Kidney epithelial cell (primary cell): Measurements from ENCODE around the gene SH3RF2. TPM values are rescaled to one million over a fixed set of nuclear protein-coding genes. Genes with fewer than 3 reads are reported as not detected.
"Not testable (repeated sequence)": the region's sequence is repeated elsewhere in the genome, so short reads cannot be mapped to it uniquely, and the experiment has no call there.

Experiments used
- DNase-seq: peaks from one replicate; pipeline ENCODE4 v3.0.0-alpha.2; 2010; ENCODE audit warnings: low read depth
- H3K27me3 ChIP-seq: 2 replicates; pipeline ENCODE4 v1.6.0; 2011; ENCODE audit warnings: low read length; ENCODE audit not compliant: control insufficient read depth, insufficient read depth
- H3K36me3 ChIP-seq: 2 replicates; pipeline ENCODE4 v1.5.1; 2011; ENCODE audit warnings: low read length; ENCODE audit not compliant: control insufficient read depth, insufficient read depth
- H3K4me3 ChIP-seq: 2 replicates; pipeline ENCODE4 v1.5.1; 2011; ENCODE audit warnings: low read depth, mild to moderate bottlenecking, control low read depth, low read length
- total RNA-seq: library from RNA; depleted of rRNA; stranded (reverse); fragments of >200 nt; gene quantifications from 2 replicates; pipeline ENCODE4 v1.2.3, GENCODE V29; 2015
- TF ChIP-seq, protein P1 (sequence below): IDR thresholded peaks from 2 replicates; pipeline ENCODE4 v1.5.1; 2011; ENCODE audit warnings: mild to moderate bottlenecking, moderate library complexity, low read length, control low read depth, inconsistent platforms; ENCODE audit not compliant: insufficient read depth, poor library complexity, severe bottlenecking

The SH3RF2 gene
- total RNA-seq, 1 donor from 2014 or later, result 10.3 TPM

DNA sequence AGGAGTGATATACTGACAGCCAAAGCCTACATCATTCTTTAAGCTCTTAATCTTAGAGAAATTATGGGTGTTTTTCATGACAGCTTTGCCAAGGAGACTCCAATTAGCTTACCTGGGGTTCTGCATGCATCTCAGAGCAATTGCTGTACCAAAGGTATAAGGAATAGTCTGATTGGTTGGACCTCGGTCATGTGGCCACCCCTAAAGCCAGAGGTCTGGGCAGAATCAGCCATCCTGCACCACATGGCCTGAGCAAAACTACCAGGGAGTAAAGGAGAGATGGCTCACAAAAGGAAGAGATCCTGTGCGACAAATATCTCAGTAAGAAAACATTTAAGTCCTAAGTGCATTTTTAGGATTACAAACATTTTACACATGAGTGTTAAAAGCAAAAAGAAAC lies 25.6 kb downstream of the SH3RF2 start:
- DNase-seq, result no peak
- no peaks in the 10 kb centered on the region for H3K36me3 ChIP-seq
- H3K4me3 ChIP-seq, result no peak overlapping the region
- no peaks in the 10 kb centered on the region for H3K27me3 ChIP-seq
- TF ChIP-seq, protein P1, sequence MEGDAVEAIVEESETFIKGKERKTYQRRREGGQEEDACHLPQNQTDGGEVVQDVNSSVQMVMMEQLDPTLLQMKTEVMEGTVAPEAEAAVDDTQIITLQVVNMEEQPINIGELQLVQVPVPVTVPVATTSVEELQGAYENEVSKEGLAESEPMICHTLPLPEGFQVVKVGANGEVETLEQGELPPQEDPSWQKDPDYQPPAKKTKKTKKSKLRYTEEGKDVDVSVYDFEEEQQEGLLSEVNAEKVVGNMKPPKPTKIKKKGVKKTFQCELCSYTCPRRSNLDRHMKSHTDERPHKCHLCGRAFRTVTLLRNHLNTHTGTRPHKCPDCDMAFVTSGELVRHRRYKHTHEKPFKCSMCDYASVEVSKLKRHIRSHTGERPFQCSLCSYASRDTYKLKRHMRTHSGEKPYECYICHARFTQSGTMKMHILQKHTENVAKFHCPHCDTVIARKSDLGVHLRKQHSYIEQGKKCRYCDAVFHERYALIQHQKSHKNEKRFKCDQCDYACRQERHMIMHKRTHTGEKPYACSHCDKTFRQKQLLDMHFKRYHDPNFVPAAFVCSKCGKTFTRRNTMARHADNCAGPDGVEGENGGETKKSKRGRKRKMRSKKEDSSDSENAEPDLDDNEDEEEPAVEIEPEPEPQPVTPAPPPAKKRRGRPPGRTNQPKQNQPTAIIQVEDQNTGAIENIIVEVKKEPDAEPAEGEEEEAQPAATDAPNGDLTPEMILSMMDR, result no peak

DNA sequence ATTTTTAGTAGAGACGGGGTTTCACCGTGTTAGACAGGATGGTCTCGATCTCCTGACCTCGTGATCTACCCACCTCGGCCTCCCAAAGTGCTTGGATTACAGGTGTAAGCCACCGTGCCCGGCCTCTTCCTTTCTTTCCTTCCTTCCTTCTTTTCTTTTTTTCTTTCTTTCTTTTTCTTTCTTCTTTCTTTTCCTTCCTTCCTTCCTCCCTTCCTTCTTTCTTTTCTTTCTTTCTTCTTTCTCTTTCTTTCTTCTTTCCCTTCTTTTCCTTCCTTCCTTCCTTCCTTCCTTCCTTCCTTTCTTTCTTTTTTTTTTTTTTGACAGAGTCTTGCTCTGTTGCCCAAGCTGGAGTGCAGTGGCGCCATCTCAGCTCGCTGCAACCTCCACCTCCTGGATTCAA lies 27.6 kb downstream of the SH3RF2 start:
- H3K4me3 ChIP-seq, H3K36me3 ChIP-seq, H3K27me3 ChIP-seq, DNase-seq: not testable (repeated sequence)

DNA sequence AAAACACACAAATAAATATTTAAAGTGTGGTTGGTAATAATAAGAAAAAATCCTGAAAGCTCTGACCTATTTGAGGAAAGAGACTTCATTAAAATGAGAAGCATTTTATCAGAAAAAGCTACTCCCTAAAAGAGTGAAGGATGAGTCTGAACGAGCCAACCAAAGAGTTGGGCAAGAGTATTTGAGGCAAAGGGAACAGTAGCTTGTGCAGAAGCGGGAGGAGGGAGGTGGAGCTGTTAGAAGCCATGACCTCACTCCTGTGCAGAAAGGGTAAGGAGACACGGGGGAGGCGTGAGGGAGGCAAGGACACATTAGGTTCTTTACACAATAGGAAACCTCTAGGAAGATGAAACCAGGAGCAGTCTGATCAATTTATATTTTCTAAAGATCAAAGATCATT lies 29.4 kb downstream of the SH3RF2 start:
- TF ChIP-seq, protein P1, result no peak
- DNase-seq, result no peak
- H3K27me3 ChIP-seq, result no peaks in the 10 kb centered on the region
- no peaks in the 10 kb centered on the region for H3K36me3 ChIP-seq
- H3K4me3 ChIP-seq, result no peak overlapping the region

DNA sequence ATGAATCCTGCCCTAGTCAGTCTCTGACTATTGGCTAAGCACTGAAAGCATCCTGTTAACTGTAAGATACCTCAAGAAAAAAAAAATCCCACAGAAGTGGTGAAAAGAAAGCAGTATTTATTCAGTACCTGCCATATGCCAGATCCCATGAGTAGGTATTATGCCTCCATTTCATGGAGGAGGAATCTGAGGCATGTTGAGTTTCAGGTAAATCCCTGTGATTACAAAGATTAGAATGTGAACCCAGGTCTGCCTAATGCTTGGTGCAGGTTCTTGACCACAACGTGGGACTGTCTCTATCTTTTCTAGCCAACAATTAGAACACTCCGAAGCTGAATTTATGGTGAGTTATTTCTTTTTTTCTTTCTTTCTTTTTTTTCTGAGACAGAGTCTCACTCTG lies 30.9 kb downstream of the SH3RF2 start:
- TF ChIP-seq, protein P1, result no peak
- H3K27me3 ChIP-seq, result no peaks in the 10 kb centered on the region
- H3K36me3 ChIP-seq, result no peaks in the 10 kb centered on the region
- no peak overlapping the region for H3K4me3 ChIP-seq
- no peak for DNase-seq

DNA sequence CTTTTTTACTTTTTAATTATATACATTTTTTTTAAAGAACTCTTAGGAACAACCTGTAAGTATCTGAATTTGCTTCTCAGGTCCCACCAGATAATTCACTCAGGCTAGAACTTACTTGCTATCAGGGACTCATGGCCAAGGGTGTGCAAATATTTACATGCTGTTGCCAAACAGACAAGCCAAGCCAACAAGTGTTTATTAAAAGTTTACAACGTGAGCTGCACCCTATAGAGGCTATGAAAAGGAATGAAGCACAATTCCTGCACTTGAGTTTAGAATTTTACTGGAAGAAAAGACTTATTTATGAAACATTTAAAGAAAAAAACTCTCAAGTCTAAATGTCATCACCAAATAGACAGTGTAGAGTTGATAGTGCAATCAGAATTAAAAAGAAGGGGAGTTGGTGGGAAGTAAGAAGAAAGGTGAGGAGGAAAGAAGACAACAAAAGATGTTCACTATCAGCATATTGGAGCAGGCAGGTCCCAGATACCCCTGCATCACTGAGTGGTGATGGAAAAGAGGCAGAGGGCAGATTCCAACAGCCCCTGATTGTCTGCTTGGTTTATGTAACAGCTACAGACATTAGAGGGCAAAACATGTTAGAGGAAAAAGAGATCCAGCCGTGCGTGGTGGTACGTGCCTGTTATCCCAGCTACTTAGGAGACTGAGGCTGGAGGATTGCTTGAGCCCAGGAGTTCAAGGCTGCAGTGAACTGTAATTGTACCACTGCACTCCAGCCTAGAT lies 32.8 kb downstream of the SH3RF2 start:
- Histone ChIP-seq H3K36me3 (peaks cover 2% of the 10 kb centered on the region), H3K27me3 (no peaks in the 10 kb centered on the region), H3K4me3 (no peak overlapping the region)
- DNase-seq, result no peak
- TF ChIP-seq, protein P1, result no peak

DNA sequence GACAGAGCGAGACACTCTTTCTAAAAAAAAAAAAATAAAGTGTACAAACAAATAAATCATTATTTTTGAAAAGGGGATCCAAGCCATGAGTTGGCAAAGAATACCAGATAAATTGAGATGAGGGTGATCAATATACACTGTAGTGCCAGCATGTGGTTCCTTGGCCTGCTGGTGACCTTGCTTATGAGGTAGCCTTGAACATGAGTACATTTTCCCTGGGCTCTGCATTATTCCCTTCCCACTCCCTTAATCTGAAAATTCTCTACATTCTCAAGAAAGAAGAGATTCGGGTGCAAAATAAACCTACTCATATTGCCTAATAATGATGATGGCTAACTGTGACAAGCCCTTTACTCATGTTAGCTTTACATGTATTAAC lies 33.3 kb downstream of the SH3RF2 start:
- H3K27me3 ChIP-seq, result no peaks in the 10 kb centered on the region
- TF ChIP-seq, protein P1, result no peak
- H3K36me3 ChIP-seq, result peaks cover 2% of the 10 kb centered on the region
- no peak overlapping the region for H3K4me3 ChIP-seq
- DNase-seq, result no peak
